ENCODE data around the gene ARHGAP26.

ARHGAP26 gene

GRCh38 chr5:143188083-143188482 is 417.9 kb downstream of the ARHGAP26 start:
- WGBS, result 100% methylated on average over 2 of the region's 2 CpGs
- Histone ChIP-seq H2BK12ac (ENCODE audit: low read length in 2 of 2) (no peak overlapping the region), H3K36me3 (ENCODE audit: control insufficient read depth in 1 of 2, insufficient read depth in 2 of 2, low read depth in 1 of 2, low read length in 2 of 2) (no peaks in the 10 kb centered on the region)

DNA sequence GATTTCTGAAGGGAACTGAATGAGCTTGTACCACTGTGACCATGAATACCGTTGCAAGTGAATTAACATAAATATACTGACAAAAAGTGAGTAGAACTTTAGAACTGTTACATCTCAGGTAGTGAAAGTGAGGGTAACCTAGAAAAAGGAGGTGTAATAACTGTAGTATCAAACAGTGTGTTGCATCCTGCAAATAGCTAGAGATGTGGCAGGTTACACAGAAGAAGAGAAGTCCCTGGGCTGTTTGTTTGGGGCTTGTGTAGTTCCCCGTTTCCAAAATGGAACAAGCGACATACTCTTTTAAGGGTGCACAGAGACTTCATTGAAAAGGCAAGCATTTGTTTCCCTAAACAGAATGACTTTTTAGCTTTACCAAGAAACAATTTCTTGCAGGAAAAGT is 418.5 kb downstream of the ARHGAP26 start:
- no peak for DNase-seq
- 96% methylated on average over 3 of the region's 3 CpGs for WGBS

More at GRCh38 chr5:143188083-143188482, 417.9 kb downstream of the ARHGAP26 start:
- Histone ChIP-seq H3K27ac (ENCODE audit: low read length, poor library complexity, severe bottlenecking) (no peak overlapping the region), H2BK5ac (ENCODE audit: low read depth, low read length, poor library complexity, severe bottlenecking) (no peak overlapping the region), H3K27me3 (ENCODE audit: control insufficient read depth in 1 of 2, insufficient read depth in 1 of 2, low read length in 2 of 2) (no peaks in the 10 kb centered on the region), H3K14ac (ENCODE audit: low read length in 2 of 2) (no peak overlapping the region), H3K79me1 (replicated peaks; ENCODE audit: low read length, poor library complexity, severe bottlenecking) (peaks cover 2% of the 10 kb centered on the region), H2AK5ac (ENCODE audit: low read length, severe bottlenecking) (no peak overlapping the region), H2AFZ (ENCODE audit: low read depth, low read length) (no peak overlapping the region), H4K91ac (ENCODE audit: low read length) (no peak overlapping the region), H3K9me3 (ENCODE audit: control insufficient read depth, low read length) (peaks cover 13% of the 10 kb centered on the region), H3K4ac (ENCODE audit: low read depth in 1 of 2, low read length in 2 of 2) (no peak overlapping the region), H2BK120ac (ENCODE audit: low read depth, low read length) (no peak overlapping the region), H3K9ac (ENCODE audit: low read length) (no peak overlapping the region), H3K18ac (ENCODE audit: low read depth in 1 of 2, low read length in 2 of 2) (no peak overlapping the region), H3K23ac (ENCODE audit: low read length in 2 of 2) (no peak overlapping the region), H3K4me2 (ENCODE audit: low read length, poor library complexity, severe bottlenecking) (no peak overlapping the region), H3K4me1 (ENCODE audit: control insufficient read depth, insufficient read depth, low read depth, low read length) (no peaks in the 10 kb centered on the region), H4K8ac (ENCODE audit: low read length) (no peak overlapping the region), H3K4me3 (ENCODE audit: insufficient read depth in 1 of 2, low read depth in 1 of 2, low read length in 2 of 2) (no peak overlapping the region), H2BK15ac (ENCODE audit: low read depth, poor library complexity, severe bottlenecking) (no peak overlapping the region)
- DNase-seq, result no peak

DNA sequence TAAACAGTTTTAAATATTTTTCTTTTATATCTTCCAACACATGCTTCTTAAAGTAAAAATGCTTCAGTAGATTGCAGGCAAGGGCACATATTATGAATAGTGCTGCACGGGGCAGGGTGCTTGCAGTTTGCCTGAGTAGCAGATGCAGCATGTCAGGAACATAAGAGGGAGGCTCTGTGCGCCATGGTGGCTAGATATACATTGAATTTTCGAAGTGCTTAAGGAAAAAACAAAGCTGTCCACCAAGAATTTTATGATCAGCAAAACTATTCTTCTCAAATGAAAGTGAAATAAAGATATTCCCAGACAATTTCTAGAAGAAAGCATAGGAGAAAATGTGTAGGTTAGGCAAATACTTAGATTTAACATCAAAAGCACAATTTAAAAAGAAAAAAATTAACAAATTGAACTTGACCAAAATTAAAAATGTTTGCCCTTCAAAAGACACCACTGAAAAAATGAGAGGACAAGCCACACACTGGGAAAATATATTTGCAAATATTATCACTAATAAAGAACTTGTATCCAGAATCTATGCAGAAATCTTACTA is 420.2 kb downstream of the ARHGAP26 start:
- H2BK15ac ChIP-seq (ENCODE audit: low read depth, poor library complexity, severe bottlenecking), result no peak overlapping the region
- H4K8ac ChIP-seq (ENCODE audit: low read length), result no peak overlapping the region
- no peak overlapping the region for H2BK120ac ChIP-seq (ENCODE audit: low read depth, low read length)
- H3K27me3 ChIP-seq (ENCODE audit: control insufficient read depth in 1 of 2, insufficient read depth in 1 of 2, low read length in 2 of 2), result no peaks in the 10 kb centered on the region
- peaks cover 13% of the 10 kb centered on the region for H3K9me3 ChIP-seq (ENCODE audit: control insufficient read depth, low read length)
- H3K18ac ChIP-seq (ENCODE audit: low read depth in 1 of 2, low read length in 2 of 2), result no peak overlapping the region
- no peak overlapping the region for H3K9ac ChIP-seq (ENCODE audit: low read length)
- H4K91ac ChIP-seq (ENCODE audit: low read length), result no peak overlapping the region
- no peak overlapping the region for H3K4me3 ChIP-seq (ENCODE audit: insufficient read depth in 1 of 2, low read depth in 1 of 2, low read length in 2 of 2)
- H3K36me3 ChIP-seq (ENCODE audit: control insufficient read depth in 1 of 2, insufficient read depth in 2 of 2, low read depth in 1 of 2, low read length in 2 of 2), result no peaks in the 10 kb centered on the region
- no peak overlapping the region for H2AK5ac ChIP-seq (ENCODE audit: low read length, severe bottlenecking)
- no peak overlapping the region for H3K4me2 ChIP-seq (ENCODE audit: low read length, poor library complexity, severe bottlenecking)
- H2BK12ac ChIP-seq (ENCODE audit: low read length in 2 of 2), result no peak overlapping the region
- H3K27ac ChIP-seq (ENCODE audit: low read length, poor library complexity, severe bottlenecking), result no peak overlapping the region
- no peaks in the 10 kb centered on the region for H3K4me1 ChIP-seq (ENCODE audit: control insufficient read depth, insufficient read depth, low read depth, low read length)
- no peak for DNase-seq
- H3K4ac ChIP-seq (ENCODE audit: low read depth in 1 of 2, low read length in 2 of 2), result no peak overlapping the region
- H2AFZ ChIP-seq (ENCODE audit: low read depth, low read length), result no peak overlapping the region
- 98% methylated on average over 2 of the region's 3 CpGs for WGBS
- no peak overlapping the region for H3K23ac ChIP-seq (ENCODE audit: low read length in 2 of 2)
- H2BK5ac ChIP-seq (ENCODE audit: low read depth, low read length, poor library complexity, severe bottlenecking), result no peak overlapping the region
- H3K14ac ChIP-seq (ENCODE audit: low read length in 2 of 2), result no peak overlapping the region
- H3K79me1 ChIP-seq (replicated peaks; ENCODE audit: low read length, poor library complexity, severe bottlenecking), result peaks cover 2% of the 10 kb centered on the region

More for the DNA sequence above, 418.5 kb downstream of the ARHGAP26 start:
- H4K8ac ChIP-seq (ENCODE audit: low read length), result no peak overlapping the region
- no peak overlapping the region for H3K23ac ChIP-seq (ENCODE audit: low read length in 2 of 2)
- no peak overlapping the region for H4K91ac ChIP-seq (ENCODE audit: low read length)
- H3K27ac ChIP-seq (ENCODE audit: low read length, poor library complexity, severe bottlenecking), result no peak overlapping the region
- H3K4ac ChIP-seq (ENCODE audit: low read depth in 1 of 2, low read length in 2 of 2), result no peak overlapping the region
- H2AK5ac ChIP-seq (ENCODE audit: low read length, severe bottlenecking), result no peak overlapping the region
- H2BK120ac ChIP-seq (ENCODE audit: low read depth, low read length), result no peak overlapping the region
- H3K79me1 ChIP-seq (replicated peaks; ENCODE audit: low read length, poor library complexity, severe bottlenecking), result peaks cover 2% of the 10 kb centered on the region
- no peak overlapping the region for H3K9ac ChIP-seq (ENCODE audit: low read length)
- H3K4me2 ChIP-seq (ENCODE audit: low read length, poor library complexity, severe bottlenecking), result no peak overlapping the region
- H3K18ac ChIP-seq (ENCODE audit: low read depth in 1 of 2, low read length in 2 of 2), result no peak overlapping the region
- H2BK15ac ChIP-seq (ENCODE audit: low read depth, poor library complexity, severe bottlenecking), result no peak overlapping the region
- no peaks in the 10 kb centered on the region for H3K4me1 ChIP-seq (ENCODE audit: control insufficient read depth, insufficient read depth, low read depth, low read length)
- H3K4me3 ChIP-seq (ENCODE audit: insufficient read depth in 1 of 2, low read depth in 1 of 2, low read length in 2 of 2), result no peak overlapping the region
- peaks cover 13% of the 10 kb centered on the region for H3K9me3 ChIP-seq (ENCODE audit: control insufficient read depth, low read length)
- H2AFZ ChIP-seq (ENCODE audit: low read depth, low read length), result no peak overlapping the region
- H3K36me3 ChIP-seq (ENCODE audit: control insufficient read depth in 1 of 2, insufficient read depth in 2 of 2, low read depth in 1 of 2, low read length in 2 of 2), result no peaks in the 10 kb centered on the region
- no peak overlapping the region for H2BK5ac ChIP-seq (ENCODE audit: low read depth, low read length, poor library complexity, severe bottlenecking)
- H2BK12ac ChIP-seq (ENCODE audit: low read length in 2 of 2), result no peak overlapping the region
- no peaks in the 10 kb centered on the region for H3K27me3 ChIP-seq (ENCODE audit: control insufficient read depth in 1 of 2, insufficient read depth in 1 of 2, low read length in 2 of 2)
- H3K14ac ChIP-seq (ENCODE audit: low read length in 2 of 2), result no peak overlapping the region

GRCh38 chr5:143191720-143192119 is 421.5 kb downstream of the ARHGAP26 start:
- Histone ChIP-seq H2AK5ac (ENCODE audit: low read length, severe bottlenecking) (no peak overlapping the region), H3K23ac (ENCODE audit: low read length in 2 of 2) (no peak overlapping the region), H3K36me3 (ENCODE audit: control insufficient read depth in 1 of 2, insufficient read depth in 2 of 2, low read depth in 1 of 2, low read length in 2 of 2) (no peaks in the 10 kb centered on the region), H2BK15ac (ENCODE audit: low read depth, poor library complexity, severe bottlenecking) (no peak overlapping the region), H4K91ac (ENCODE audit: low read length) (no peak overlapping the region), H3K9ac (ENCODE audit: low read length) (no peak overlapping the region), H2BK120ac (ENCODE audit: low read depth, low read length) (no peak overlapping the region), H3K4me2 (ENCODE audit: low read length, poor library complexity, severe bottlenecking) (no peak overlapping the region), H2BK12ac (ENCODE audit: low read length in 2 of 2) (no peak overlapping the region), H3K79me1 (replicated peaks; ENCODE audit: low read length, poor library complexity, severe bottlenecking) (peaks cover 2% of the 10 kb centered on the region), H3K9me3 (ENCODE audit: control insufficient read depth, low read length) (peaks cover 13% of the 10 kb centered on the region), H2BK5ac (ENCODE audit: low read depth, low read length, poor library complexity, severe bottlenecking) (no peak overlapping the region), H2AFZ (ENCODE audit: low read depth, low read length) (no peak overlapping the region), H3K27ac (ENCODE audit: low read length, poor library complexity, severe bottlenecking) (no peak overlapping the region), H3K27me3 (ENCODE audit: control insufficient read depth in 1 of 2, insufficient read depth in 1 of 2, low read length in 2 of 2) (no peaks in the 10 kb centered on the region), H3K4ac (ENCODE audit: low read depth in 1 of 2, low read length in 2 of 2) (no peak overlapping the region), H3K14ac (ENCODE audit: low read length in 2 of 2) (no peak overlapping the region), H3K4me3 (ENCODE audit: insufficient read depth in 1 of 2, low read depth in 1 of 2, low read length in 2 of 2) (no peak overlapping the region), H3K18ac (ENCODE audit: low read depth in 1 of 2, low read length in 2 of 2) (no peak overlapping the region), H4K8ac (ENCODE audit: low read length) (no peak overlapping the region), H3K4me1 (ENCODE audit: control insufficient read depth, insufficient read depth, low read depth, low read length) (no peaks in the 10 kb centered on the region)
- no peak for DNase-seq
- WGBS, result 83% methylated on average over 4 of the region's 4 CpGs
